ENCODE results near the gene ZFP36. TPM values are rescaled to one million over a fixed set of nuclear protein-coding genes. Genes with fewer than 3 reads are reported as not detected.
A peak's percentile ranks its signal among the peaks of the same experiment; 100 is the strongest.

ZFP36 gene
- total RNA-seq, 2 experiments from 2014 or later: 72.4 to 91.4 TPM

DNA sequence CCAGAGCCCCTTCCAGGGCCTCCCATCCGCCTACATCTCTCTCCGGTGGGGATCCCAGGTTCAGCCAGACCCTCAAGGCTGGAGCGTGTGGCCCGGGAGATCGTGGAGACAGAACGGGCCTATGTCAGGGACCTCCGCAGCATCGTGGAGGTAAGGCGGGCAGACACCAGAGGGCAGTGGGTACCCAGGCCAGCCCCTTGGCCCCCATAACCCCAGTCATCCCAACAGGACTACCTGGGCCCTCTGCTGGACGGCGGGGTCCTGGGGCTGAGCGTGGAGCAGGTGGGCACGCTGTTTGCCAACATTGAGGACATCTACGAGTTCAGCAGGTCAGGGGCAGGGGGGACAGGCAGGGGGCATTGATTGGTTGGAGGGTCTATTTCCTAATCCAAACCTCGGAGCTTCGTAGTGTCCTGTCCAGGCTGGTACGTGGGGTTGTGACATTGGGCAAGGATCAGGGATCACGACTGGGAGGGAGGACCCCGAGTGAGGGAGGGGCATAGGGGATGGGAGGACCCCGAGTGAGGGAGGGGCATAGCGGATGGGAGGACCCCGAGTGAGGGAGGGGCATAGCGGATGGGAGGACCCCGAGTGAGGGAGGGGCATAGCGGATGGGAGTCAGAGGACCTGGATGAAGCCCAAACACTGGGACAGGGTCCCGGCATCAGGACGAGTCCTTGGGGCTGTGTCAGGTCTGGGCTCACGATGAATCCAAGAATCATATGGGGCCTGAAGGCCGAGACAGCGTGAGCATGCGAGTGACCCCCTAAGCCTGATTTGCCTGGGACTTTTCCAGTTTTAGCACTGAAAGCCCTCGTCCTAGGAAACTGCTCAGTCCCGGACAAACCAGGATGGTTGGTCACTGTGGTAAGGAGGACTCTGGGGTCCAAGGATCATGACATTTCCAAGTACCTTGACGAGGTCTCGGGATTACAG, 8.7 kb downstream of the ZFP36 start:
- DNase-seq (no peak), ATAC-seq (no peak)
- peaks cover 32% of the 10 kb centered on the region for H3K36me3 Mint-ChIP-seq (ENCODE audit: low read depth)
- H3K4me1 Mint-ChIP-seq (ENCODE audit: low read depth): peaks cover 33% of the 10 kb centered on the region
- no peaks in the 10 kb centered on the region for H3K9me3 Mint-ChIP-seq (ENCODE audit: insufficient read depth)
- peak overlapping the region; percentile 15 for H3K27ac Mint-ChIP-seq
- no peaks in the 10 kb centered on the region for H3K27me3 Mint-ChIP-seq (ENCODE audit: low read depth)
- CTCF ChIA-PET: interaction anchor here (1.6 kb wide), 1 partner anchor 12 kb away, joined by 5 read pairs; no protein-coding TSS in a partner anchor
- H3K4me3 Mint-ChIP-seq: no peak overlapping the region
- POLR2A ChIA-PET: interaction anchor here (0.5 to 4.7 kb wide), 3 partner anchors 10 to 20 kb away, joined by 3 to 58 read pairs (median 10); partner anchors contain the start of gene RPS16

- H3K27me3 Mint-ChIP-seq (ENCODE audit: low read depth): no peaks in the 10 kb centered on the region
- H3K4me1 Mint-ChIP-seq (ENCODE audit: low read depth): peaks cover 23% of the 10 kb centered on the region
- ChIA-PET POLR2A (interaction anchor here (1.9 kb wide), 1 partner anchor 19 kb away, joined by 10 read pairs; the partner anchor contains the start of gene RPS16), CTCF (no interaction called here)
- no peaks in the 10 kb centered on the region for H3K9me3 Mint-ChIP-seq (ENCODE audit: insufficient read depth)
- H3K36me3 Mint-ChIP-seq (ENCODE audit: low read depth): peaks cover 23% of the 10 kb centered on the region
- no peak overlapping the region for H3K4me3 Mint-ChIP-seq
- peak overlapping the region; percentile 15 for H3K27ac Mint-ChIP-seq
- ATAC-seq (no peak), DNase-seq (no peak)
These were observed 9.8 kb downstream of the ZFP36 start for GRCh38 chr19:39416152-39417120.

GRCh38 chr19:39417463-39418181, 11.0 kb downstream of the ZFP36 start:
- Mint-ChIP-seq H3K27me3 (ENCODE audit: low read depth) (no peaks in the 10 kb centered on the region), H3K4me3 (no peak overlapping the region), H3K36me3 (ENCODE audit: low read depth) (peaks cover 22% of the 10 kb centered on the region), H3K27ac (no peak overlapping the region), H3K9me3 (ENCODE audit: insufficient read depth) (no peaks in the 10 kb centered on the region), H3K4me1 (ENCODE audit: low read depth) (peaks cover 20% of the 10 kb centered on the region)
- ChIA-PET CTCF (no interaction called here), POLR2A (interaction anchor here (1.7 to 2.0 kb wide), 3 partner anchors 10 to 18 kb away, joined by 6 to 10 read pairs (median 9); partner anchors contain the start of gene RPS16)
- no peak for ATAC-seq
- no peak for DNase-seq

DNA sequence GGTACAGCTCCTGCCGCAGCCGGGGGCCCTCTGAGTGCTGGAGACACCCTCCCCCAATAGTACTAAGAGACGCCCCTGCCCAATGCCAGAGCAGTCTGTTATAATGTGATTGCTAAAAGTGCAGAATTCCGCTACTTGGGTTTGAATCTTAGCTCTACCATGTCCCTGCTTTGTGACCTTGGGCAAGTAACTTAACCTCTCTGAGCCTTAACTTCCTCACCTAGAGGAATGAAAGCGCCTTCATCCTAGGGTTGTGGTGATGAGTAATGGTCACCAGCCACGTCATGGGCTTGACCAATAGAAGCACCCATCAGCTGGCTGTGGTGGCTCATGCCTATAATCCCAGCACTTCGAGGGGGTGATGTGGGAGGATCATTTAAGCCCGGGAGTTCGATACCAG, 12.4 kb downstream of the ZFP36 start:
- no peak for ATAC-seq
- H3K9me3 Mint-ChIP-seq (ENCODE audit: insufficient read depth): no peaks in the 10 kb centered on the region
- H3K36me3 Mint-ChIP-seq (ENCODE audit: low read depth): peaks cover 20% of the 10 kb centered on the region
- CTCF ChIA-PET: no interaction called here
- no peaks in the 10 kb centered on the region for H3K27me3 Mint-ChIP-seq (ENCODE audit: low read depth)
- POLR2A ChIA-PET: interaction anchor here (1.0 to 2.0 kb wide), 2 partner anchors 17 to 27 kb away, joined by 4 to 9 read pairs; partner anchors contain the start of genes RPS16 and SUPT5H
- no peak overlapping the region for H3K4me3 Mint-ChIP-seq
- no peak overlapping the region for H3K27ac Mint-ChIP-seq
- DNase-seq: no peak
- H3K4me1 Mint-ChIP-seq (ENCODE audit: low read depth): peaks cover 15% of the 10 kb centered on the region

GRCh38 chr19:39420769-39421168, 14.1 kb downstream of the ZFP36 start:
- ATAC-seq: no peak
- H3K4me3 Mint-ChIP-seq: no peak overlapping the region
- peaks cover 19% of the 10 kb centered on the region for H3K36me3 Mint-ChIP-seq (ENCODE audit: low read depth)
- ChIA-PET POLR2A (interaction anchor here (1.0 to 5.3 kb wide), 4 partner anchors 8 to 29 kb away, joined by 4 to 31 read pairs (median 7); partner anchors contain the start of genes MED29, PAF1, PLEKHG2 and RPS16), CTCF (interaction anchor here (1.7 to 1.8 kb wide), 2 partner anchors 9 to 112 kb away, joined by 3 to 5 read pairs; no protein-coding TSS in a partner anchor)
- no peak overlapping the region for H3K27ac Mint-ChIP-seq
- no peaks in the 10 kb centered on the region for H3K27me3 Mint-ChIP-seq (ENCODE audit: low read depth)
- no peaks in the 10 kb centered on the region for H3K9me3 Mint-ChIP-seq (ENCODE audit: insufficient read depth)
- H3K4me1 Mint-ChIP-seq (ENCODE audit: low read depth): no peaks in the 10 kb centered on the region
- DNase-seq: no peak

- DNase-seq (no peak), ATAC-seq (no peak)
- POLR2A ChIA-PET: interaction anchor here (0.7 to 5.3 kb wide), 3 partner anchors 11 to 768 kb away, joined by 3 to 31 read pairs (median 10); partner anchors contain the start of gene RPS16
- Mint-ChIP-seq H3K4me1 (ENCODE audit: low read depth) (no peaks in the 10 kb centered on the region), H3K36me3 (ENCODE audit: low read depth) (peaks cover 19% of the 10 kb centered on the region), H3K9me3 (ENCODE audit: insufficient read depth) (no peaks in the 10 kb centered on the region), H3K27ac (no peak overlapping the region), H3K27me3 (ENCODE audit: low read depth) (no peaks in the 10 kb centered on the region), H3K4me3 (no peak overlapping the region)
- CTCF ChIA-PET: interaction anchor here (0.6 to 1.7 kb wide), 2 partner anchors 22 to 111 kb away, joined by 3 to 5 read pairs; no protein-coding TSS in a partner anchor
These were observed 15.4 kb downstream of the ZFP36 start for GRCh38 chr19:39422020-39422419.

DNA sequence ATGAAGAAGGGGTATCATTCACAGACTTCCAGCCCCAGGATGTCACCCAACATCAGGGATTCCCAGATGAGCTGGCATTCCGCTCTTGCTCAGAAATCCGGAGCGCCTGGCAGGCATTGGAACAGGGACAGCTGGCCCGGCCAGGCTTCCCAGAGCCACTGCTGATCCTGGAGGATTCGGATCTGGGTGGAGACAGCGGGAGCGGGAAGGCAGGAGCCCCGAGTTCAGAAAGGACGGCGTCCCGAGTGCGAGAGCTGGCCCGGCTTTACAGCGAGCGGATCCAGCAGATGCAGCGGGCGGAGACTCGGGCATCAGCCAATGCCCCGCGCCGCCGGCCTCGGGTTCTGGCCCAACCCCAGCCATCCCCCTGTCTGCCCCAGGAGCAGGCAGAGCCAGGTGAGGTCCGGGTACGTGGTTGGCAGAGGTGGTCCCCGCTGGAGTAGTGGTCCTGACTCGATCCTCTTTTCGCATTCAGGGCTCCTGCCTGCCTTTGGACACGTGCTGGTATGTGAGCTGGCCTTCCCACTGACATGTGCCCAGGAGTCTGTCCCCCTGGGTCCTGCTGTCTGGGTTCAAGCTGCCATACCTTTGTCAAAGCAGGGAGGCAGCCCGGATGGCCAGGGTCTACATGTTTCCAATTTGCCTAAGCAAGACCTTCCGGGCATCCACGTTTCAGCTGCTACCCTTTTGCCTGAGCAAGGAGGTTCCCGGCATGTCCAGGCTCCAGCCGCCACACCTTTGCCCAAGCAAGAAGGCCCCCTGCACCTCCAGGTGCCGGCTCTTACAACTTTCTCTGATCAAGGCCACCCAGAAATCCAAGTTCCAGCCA, 16.8 kb downstream of the ZFP36 start:
- ChIA-PET CTCF (interaction anchor here (2.4 kb wide), 1 partner anchor 12 kb away, joined by 5 read pairs; the partner anchor contains the start of gene PLEKHG2), POLR2A (interaction anchor here (1.1 to 5.3 kb wide), 4 partner anchors 10 to 22 kb away, joined by 4 to 31 read pairs (median 8); partner anchors contain the start of genes RPS16, SUPT5H and ZFP36)
- Mint-ChIP-seq H3K9me3 (ENCODE audit: insufficient read depth) (no peaks in the 10 kb centered on the region), H3K27ac (no peak overlapping the region), H3K4me1 (ENCODE audit: low read depth) (no peaks in the 10 kb centered on the region), H3K27me3 (ENCODE audit: low read depth) (no peaks in the 10 kb centered on the region), H3K36me3 (ENCODE audit: low read depth) (peaks cover 17% of the 10 kb centered on the region), H3K4me3 (no peak overlapping the region)
- DNase-seq (no peak), ATAC-seq (no peak)

- no peak overlapping the region for H3K27ac Mint-ChIP-seq
- H3K9me3 Mint-ChIP-seq (ENCODE audit: insufficient read depth): no peaks in the 10 kb centered on the region
- ChIA-PET CTCF (interaction anchor here (2.4 kb wide), 1 partner anchor 13 kb away, joined by 5 read pairs; the partner anchor contains the start of gene PLEKHG2), POLR2A (interaction anchor here (0.7 to 5.3 kb wide), 3 partner anchors 10 to 11 kb away, joined by 3 to 31 read pairs (median 25); partner anchors contain the start of gene RPS16)
- no peaks in the 10 kb centered on the region for H3K27me3 Mint-ChIP-seq (ENCODE audit: low read depth)
- DNase-seq (no peak), ATAC-seq (no peak)
- H3K4me3 Mint-ChIP-seq: no peak overlapping the region
- H3K36me3 Mint-ChIP-seq (ENCODE audit: low read depth): peaks cover 13% of the 10 kb centered on the region
- H3K4me1 Mint-ChIP-seq (ENCODE audit: low read depth): no peaks in the 10 kb centered on the region
These were observed 18.3 kb downstream of the ZFP36 start for GRCh38 chr19:39424934-39425333.

DNA sequence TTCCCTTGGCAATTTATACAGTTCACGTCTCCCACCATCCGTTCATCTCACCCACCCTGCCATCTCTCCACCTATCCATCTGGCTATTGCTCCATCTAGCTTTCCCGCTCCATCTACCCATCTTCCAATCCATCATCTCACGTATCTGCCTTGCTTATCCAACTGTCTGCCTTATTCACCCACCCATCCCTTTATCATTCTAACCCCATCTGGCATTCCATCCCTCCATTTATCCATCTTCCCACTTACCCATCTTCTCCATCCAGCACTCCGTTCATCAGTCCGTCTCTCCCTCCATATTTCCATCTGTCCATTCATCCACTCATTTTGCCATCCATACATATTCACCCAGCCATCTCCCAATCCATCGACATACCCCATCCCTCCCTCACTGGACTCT, 19.1 kb downstream of the ZFP36 start:
- DNase-seq: no peak
- Mint-ChIP-seq H3K9me3 (ENCODE audit: insufficient read depth) (no peaks in the 10 kb centered on the region), H3K27me3 (ENCODE audit: low read depth) (no peaks in the 10 kb centered on the region), H3K36me3 (ENCODE audit: low read depth) (peaks cover 15% of the 10 kb centered on the region), H3K4me1 (ENCODE audit: low read depth) (peaks cover 5% of the 10 kb centered on the region), H3K27ac (no peak overlapping the region), H3K4me3 (no peak overlapping the region)
- POLR2A ChIA-PET: interaction anchor here (1.5 to 3.1 kb wide), 2 partner anchors 10 to 34 kb away, joined by 4 to 25 read pairs; partner anchors contain the start of genes MED29, PAF1 and RPS16
- ATAC-seq: no peak
- CTCF ChIA-PET: interaction anchor here (2.1 kb wide), 1 partner anchor 10 kb away, joined by 6 read pairs; the partner anchor contains the start of gene RPS16

DNA sequence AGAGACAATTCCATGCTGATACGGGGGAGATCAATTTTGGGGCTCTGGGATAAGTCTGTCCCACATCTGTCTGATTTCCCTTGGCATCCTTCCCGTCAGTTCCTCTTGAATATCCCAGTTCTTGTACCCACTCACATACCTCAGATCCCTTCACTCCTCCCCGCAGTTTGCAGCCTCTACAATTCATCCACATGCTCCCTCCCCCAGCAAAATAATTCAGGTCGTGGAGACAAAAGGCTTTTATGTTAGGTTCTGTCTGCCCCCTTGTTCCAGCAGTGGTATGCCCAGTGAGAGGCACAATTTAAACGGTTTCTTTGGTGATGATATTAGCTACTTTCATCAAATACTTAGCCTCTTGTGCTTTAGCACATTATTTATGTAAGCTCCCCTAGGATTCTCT, 19.5 kb downstream of the ZFP36 start:
- ChIA-PET POLR2A (interaction anchor here (1.5 to 3.1 kb wide), 2 partner anchors 9 to 35 kb away, joined by 4 to 25 read pairs; partner anchors contain the start of genes MED29, PAF1 and RPS16), CTCF (interaction anchor here (1.5 to 2.1 kb wide), 3 partner anchors 9 to 14 kb away, joined by 3 to 6 read pairs (median 5); partner anchors contain the start of gene RPS16)
- H3K9me3 Mint-ChIP-seq (ENCODE audit: insufficient read depth): no peaks in the 10 kb centered on the region
- no peaks in the 10 kb centered on the region for H3K27me3 Mint-ChIP-seq (ENCODE audit: low read depth)
- ATAC-seq: no peak
- peaks cover 9% of the 10 kb centered on the region for H3K4me1 Mint-ChIP-seq (ENCODE audit: low read depth)
- peaks cover 18% of the 10 kb centered on the region for H3K36me3 Mint-ChIP-seq (ENCODE audit: low read depth)
- H3K27ac Mint-ChIP-seq: no peak overlapping the region
- no peak for DNase-seq
- no peak overlapping the region for H3K4me3 Mint-ChIP-seq

Data from activated CD8-positive, alpha-beta T cell treated with anti-CD3 and anti-CD28 coated beads, Interleukin-2, amount 10 ng/mL, durations not matched to agents 7 days and 5 days (primary cell).